Ramos (cell line): ENCODE results near the gene PKP4.

Experiments used
- in situ Hi-C: fragments of 300-500 bp; cut with MboI; formaldehyde crosslinking; loops from one replicate; pipeline ENCODE4 v1.14.3; 2022; ENCODE audit warnings: low sequenced_read_pairs; ENCODE audit not compliant: unreplicated experiment

Gene PKP4

DNA sequence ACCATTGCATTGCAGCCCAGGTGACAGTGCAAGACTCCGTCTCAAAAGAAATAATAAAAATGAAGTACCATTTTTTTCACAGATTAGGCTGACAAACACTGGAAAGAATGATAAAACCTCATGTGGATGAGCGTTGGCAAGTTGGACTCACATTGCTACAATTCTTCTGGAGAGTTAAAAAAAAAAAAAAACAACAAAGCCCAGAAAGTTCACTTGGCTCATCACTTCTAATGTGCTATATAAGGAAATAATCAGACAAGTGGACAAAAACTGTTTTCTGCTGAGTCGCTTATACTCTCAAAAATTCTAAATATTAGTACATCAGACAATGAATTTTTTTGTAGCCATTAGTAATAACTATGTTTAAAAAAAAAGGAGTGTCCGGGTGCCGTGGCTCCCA is 38.4 kb downstream of the PKP4 start:
- in situ Hi-C loops, result no loop called here

- in situ Hi-C loops, result no loop called here
Observed at GRCh38 chr2:158496986-158497385, 40.2 kb downstream of the PKP4 start.

DNA sequence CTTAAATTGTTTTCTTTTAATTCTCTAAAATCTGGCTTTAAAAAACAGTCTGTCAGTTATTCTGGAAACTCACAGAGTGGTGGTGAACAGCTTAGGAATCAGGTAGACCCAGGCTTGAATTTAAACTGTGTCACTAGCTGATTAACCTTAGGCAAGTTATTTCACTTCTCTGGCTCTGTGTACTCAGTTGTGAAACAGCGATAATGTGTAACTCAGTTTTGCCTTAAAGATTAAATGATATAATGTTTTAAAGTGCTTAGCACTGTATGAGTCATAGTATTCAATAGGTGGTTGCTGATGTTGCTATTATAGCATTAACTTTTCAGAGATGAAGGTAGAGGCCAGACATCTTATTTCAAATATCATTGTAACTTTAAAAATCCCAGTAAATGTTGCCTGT is 40.7 kb downstream of the PKP4 start:
- in situ Hi-C loops, result no loop called here

- in situ Hi-C loops, result no loop called here
Observed at GRCh38 chr2:158498043-158498748, 41.4 kb downstream of the PKP4 start.

- in situ Hi-C loops, result no loop called here
Observed at GRCh38 chr2:158498749-158499136, 42.0 kb downstream of the PKP4 start.

- in situ Hi-C loops, result no loop called here
Observed at GRCh38 chr2:158499383-158499782, 42.6 kb downstream of the PKP4 start.

DNA sequence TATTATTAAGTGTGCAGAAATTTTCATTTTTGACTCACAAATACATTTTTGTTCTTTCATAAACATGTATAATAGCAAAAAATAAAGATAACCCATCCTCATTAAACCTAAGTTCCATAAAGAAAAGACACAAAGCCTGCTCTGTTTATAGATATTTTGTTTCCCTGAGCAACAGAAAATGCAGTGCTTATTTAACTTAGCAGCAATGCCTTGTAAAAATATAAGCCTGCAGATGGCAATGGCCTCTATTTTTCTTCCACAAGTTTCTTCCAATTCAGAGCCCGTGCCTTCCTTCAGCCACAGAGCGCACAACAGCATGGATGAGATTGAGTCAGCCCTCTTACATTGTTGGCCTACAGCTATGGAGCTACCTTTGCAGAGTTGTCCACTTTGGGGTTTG is 43.6 kb downstream of the PKP4 start:
- in situ Hi-C loops, result no loop called here

GRCh38 chr2:158501301-158501700 is 44.5 kb downstream of the PKP4 start:
- in situ Hi-C loops, result no loop called here

- in situ Hi-C loops, result no loop called here
Observed at GRCh38 chr2:158502974-158503373, 46.2 kb downstream of the PKP4 start.

DNA sequence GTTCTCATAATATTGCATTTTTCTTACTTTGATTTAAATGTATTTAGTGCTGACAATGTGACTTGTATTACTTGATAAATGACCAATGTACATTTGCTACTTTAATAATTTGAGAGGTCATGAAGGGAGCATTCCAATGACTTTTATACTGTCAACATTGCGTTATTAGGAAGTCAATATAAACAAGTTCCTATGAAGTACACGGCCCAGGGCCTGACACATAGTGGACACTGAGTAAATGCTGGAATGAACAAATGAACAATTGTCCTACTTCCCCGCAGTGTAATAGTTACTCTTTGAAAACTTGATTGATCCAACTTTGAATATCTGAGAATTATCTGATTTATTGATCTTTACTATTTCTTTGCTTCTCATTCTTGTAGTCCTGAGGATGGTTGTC is 47.3 kb downstream of the PKP4 start:
- in situ Hi-C loops, result no loop called here

- in situ Hi-C loops, result no loop called here
Observed at GRCh38 chr2:158505448-158505934, 48.7 kb downstream of the PKP4 start.

- in situ Hi-C loops, result no loop called here
Observed at GRCh38 chr2:158507141-158507540, 50.4 kb downstream of the PKP4 start.

DNA sequence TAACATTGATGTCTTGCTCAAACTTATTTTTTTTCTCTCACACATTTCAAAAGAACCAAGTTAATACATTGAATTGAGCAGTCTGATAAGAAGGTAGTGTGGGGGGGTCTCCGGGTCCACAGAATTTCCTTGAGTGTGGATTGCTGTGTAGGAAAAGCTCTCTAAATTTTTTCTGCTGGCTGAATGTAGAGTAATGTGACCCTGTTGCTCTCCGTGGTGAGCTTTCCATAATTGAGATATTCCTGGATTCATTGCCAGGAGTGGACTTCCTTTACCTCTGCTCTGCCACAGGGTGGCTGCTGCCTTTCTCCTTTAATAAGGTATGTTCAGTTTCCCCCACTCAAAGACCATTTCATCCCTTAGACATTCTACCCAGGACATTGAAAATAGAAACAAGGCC is 50.9 kb downstream of the PKP4 start:
- in situ Hi-C loops, result no loop called here

DNA sequence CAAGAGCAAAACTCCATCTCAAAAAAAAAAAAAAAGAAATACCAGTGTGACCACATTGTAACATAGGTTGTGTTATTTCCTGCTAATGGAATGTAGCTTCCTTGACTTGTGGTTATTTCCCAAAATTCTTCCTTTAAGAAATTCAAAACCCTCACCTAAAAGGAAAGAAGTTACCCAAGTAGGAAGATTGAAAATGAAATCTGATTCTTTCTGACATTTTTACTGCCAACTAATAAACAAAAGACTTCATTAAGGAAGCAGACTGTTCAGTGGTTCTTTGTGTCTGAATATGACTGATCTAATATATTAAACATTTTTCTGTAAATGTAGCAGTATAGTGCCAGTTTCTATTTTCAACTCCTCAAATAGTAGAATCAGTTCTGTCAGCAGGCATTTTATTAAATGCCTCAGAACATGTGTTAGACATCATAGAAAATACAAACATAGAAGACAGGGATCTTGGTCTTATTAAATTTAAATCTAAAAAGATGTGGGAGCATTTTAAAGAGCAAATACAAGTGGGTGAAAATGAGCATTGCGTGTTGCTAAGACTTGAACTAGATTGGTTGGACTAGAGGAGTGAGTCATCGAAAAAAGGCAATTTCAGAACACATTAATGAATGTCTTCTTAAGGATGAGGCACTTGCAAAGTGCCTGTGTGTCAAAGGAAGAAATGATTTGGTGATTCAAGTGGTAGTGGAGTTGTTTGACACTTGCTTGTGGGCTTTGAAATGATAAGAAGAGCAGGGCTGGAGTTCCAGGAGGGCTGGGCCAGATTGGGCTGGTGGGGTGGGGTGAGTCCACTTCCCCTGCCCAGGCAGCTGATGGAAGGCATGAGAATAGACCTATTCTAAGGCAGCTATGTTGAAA is 53.4 kb downstream of the PKP4 start:
- in situ Hi-C loops, result no loop called here

- in situ Hi-C loops, result no loop called here
Observed at GRCh38 chr2:158510887-158511286, 54.1 kb downstream of the PKP4 start.

DNA sequence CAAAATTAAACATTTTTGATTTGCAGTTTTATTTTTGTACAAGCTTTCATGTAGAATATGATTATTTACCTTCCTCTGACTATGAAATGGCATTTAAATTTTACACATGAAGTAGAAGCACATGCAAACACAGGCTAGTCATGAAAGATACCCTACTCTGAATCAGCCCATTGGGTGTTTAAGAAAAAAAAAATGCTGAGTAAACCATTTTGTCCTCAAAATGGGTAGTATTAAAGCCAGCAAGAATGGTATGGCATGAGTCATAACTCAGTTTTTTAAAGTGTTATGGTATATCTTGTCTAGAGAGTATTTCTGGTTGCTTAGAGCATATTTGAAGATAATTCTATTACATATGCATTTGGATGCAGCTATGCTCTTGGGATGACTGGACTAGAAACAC is 55.0 kb downstream of the PKP4 start:
- in situ Hi-C loops, result no loop called here

DNA sequence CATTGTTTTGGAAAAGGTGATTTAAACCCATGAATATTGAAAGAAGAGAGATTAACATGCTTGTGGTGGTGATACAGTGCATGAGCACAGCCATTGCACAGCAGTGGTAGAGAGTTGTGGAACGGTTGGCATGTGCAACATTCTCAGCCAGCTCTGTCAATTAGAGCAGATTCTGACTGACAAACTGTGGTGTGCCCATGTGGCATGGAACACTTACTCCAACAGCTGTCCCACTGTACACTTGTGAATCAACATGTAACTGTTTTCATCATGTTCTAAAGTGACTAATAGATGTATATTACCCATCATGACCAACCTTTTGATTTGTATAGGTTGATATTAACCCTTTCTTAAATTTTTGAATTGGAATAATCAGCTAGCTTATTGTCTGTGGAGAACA is 55.6 kb downstream of the PKP4 start:
- in situ Hi-C loops, result no loop called here

DNA sequence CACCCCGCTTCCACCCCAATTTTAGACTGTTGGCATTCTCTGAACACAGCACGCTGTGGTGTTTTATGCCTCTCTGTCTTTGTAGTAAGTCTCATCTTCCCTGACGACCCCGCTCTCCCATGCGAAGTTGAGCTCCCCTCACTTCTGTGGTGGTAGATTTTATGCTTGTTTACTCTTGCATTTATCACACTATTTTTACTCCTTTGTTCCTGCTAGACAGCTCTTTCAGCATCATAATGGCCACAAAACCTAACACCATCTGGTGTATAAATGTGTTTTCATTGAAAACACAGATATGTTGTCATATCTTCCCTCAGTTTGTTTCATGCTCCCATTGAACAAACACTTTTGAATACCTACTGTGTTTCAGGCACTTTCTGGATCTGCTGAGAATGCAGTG is 57.1 kb downstream of the PKP4 start:
- in situ Hi-C loops, result no loop called here

DNA sequence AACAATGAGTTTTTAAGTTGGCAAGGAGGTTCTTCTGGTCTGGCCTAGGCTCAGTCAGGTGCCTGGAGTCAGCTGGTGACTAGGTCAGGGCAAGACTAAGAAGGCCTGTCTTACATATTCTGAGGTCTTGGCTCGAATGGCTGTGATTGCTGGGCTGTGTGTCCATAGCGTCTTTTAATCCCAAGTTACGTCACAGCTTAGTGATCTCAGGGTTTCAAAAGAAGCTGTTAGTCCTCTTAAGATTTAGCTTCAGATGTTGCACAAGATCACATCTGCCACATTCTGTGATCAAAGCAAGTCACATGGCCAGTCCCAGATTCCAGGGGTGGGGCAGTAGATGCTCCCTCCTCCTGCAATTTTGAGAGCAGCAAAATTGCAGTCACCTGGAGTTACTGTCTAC is 61.3 kb downstream of the PKP4 start:
- in situ Hi-C loops, result no loop called here

DNA sequence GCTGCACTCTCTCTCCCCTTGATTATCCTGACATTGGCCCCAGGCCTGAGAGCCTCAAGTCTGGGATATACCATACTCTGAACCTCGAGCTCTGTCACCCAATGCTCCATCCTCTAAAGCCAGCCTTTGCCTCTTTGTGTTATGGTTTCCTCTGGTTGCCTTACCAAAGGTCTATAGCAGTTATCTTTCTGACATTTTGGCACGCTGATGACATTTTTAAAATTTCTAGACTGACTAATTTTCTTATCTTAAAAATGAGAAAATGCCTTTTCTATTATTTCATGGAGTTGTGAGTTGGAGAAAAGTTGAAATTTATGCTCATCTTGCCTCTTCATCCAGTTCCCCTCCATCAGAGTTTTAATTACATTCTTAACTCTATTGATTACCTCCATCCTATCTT is 62.7 kb downstream of the PKP4 start:
- in situ Hi-C loops, result no loop called here

GRCh38 chr2:158529379-158530259 is 72.9 kb downstream of the PKP4 start:
- in situ Hi-C loops, result no loop called here
